GM10248 (cell line): ENCODE results near the gene FYB2.
A peak's percentile ranks its signal among the peaks of the same experiment; 100 is the strongest.
"Not testable (repeated sequence)": the region's sequence is repeated elsewhere in the genome, so short reads cannot be mapped to it uniquely, and the experiment has no call there.

ENCODE experiments used
- CTCF ChIA-PET: fragments of 300-600 bp; sonication (Branson Sonifier 250); formaldehyde crosslinking; extraction: SDS; loops from one replicate; lab custom pipeline; 2021; ENCODE audit warnings: antibody characterized with exemption; lab: Yijun Ruan, JAX
- POLR2A ChIA-PET: fragments of 350-650 bp; sonication (Branson Sonifier 250); formaldehyde crosslinking; extraction: SDS; loops from one replicate; lab custom pipeline; 2020; ENCODE audit warnings: antibody characterized with exemption; lab: Yijun Ruan, JAX
- DNase-seq: peaks from one replicate; pipeline ENCODE4 v3.0.0; 2012; ENCODE audit errors: extremely low spot score
- TF ChIP-seq, protein P1 (sequence below): IDR thresholded peaks from 2 replicates; pipeline ENCODE4 v1.5.1; 2012; ENCODE audit warnings: mild to moderate bottlenecking, low read depth; ENCODE audit errors: extremely low read depth, missing control alignments, control extremely low read depth

Gene FYB2

DNA sequence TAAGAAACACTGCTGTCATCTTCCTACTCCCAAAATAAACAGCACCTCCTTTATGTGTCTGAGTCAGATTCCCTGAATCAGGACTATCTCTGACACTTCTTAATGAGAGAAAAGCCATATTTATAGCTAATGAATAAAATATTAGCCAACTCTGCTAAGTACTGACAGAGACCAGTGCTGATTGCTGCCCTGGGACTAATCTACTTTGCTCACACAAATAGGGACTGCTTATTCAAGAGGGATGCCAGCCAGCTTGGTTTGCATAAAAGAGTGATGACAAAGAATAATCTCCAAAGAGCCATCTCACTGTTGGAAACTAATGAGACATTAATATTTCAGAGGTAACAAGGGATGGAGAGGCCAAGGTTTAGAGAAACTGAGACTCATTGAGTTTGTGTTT, 36.4 kb downstream of the FYB2 start:
- ChIA-PET POLR2A (no interaction called here), CTCF (interaction anchor here (0.7 to 1.1 kb wide), 3 partner anchors 9 to 18 kb away, joined by 3 to 5 read pairs (median 5); no protein-coding TSS in a partner anchor)
- no peak for DNase-seq
- TF ChIP-seq, protein P1, sequence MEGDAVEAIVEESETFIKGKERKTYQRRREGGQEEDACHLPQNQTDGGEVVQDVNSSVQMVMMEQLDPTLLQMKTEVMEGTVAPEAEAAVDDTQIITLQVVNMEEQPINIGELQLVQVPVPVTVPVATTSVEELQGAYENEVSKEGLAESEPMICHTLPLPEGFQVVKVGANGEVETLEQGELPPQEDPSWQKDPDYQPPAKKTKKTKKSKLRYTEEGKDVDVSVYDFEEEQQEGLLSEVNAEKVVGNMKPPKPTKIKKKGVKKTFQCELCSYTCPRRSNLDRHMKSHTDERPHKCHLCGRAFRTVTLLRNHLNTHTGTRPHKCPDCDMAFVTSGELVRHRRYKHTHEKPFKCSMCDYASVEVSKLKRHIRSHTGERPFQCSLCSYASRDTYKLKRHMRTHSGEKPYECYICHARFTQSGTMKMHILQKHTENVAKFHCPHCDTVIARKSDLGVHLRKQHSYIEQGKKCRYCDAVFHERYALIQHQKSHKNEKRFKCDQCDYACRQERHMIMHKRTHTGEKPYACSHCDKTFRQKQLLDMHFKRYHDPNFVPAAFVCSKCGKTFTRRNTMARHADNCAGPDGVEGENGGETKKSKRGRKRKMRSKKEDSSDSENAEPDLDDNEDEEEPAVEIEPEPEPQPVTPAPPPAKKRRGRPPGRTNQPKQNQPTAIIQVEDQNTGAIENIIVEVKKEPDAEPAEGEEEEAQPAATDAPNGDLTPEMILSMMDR: no peak

DNA sequence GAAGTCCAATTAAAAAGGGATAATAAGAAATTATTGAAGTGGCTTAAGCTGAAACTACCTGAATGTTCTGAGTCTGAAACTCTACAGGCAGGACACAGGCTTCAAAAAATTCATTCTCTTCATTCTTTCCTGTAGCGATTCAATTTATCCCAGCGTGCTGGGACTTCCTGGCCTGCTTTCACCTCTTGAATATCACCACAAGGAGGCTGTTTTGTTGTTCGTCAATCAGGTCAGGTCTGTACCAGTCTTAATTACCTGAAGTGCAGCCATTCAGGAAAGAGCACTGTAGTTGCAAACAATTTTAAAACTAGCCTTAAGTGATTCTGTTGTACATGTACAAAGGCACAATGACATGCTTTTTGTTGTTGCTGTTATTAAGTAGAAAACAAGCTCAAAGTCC, 38.4 kb downstream of the FYB2 start:
- ChIA-PET POLR2A (no interaction called here), CTCF (interaction anchor here (0.8 kb wide), 1 partner anchor 12 kb away, joined by 3 read pairs; no protein-coding TSS in a partner anchor)
- no peak for DNase-seq
- TF ChIP-seq, protein P1: no peak

DNA sequence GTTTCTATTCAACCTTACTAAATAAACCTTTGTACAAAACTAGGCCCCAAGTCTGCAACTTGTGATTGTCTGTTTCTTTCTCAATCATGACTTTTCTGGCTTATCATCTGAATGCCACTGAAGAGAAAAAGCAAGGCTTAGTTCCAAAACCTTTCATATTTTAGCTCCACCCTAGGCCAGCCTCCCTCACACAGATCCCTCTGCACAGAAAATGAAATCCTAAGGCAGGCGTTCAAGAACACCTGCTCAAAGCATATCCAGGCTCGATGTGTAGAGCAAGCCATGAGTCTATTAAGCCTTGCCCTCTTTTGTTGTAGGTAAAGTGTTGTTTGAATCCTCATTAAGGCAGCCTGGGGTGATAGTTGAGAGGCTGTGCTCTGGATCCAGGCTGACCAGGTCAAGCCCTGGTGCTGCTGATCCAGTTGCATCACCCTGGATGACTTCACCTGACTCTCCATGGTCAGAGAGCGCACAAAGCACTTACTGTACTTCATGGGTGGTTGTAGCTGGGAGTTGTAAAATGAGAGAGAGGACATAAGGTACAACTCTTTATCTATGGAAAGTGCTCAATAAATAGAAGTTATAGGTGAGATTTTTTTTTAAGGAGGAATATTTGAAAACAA, 39.0 kb downstream of the FYB2 start:
- ChIA-PET POLR2A (no interaction called here), CTCF (interaction anchor here (1.0 to 1.6 kb wide), 2 partner anchors 11 to 17 kb away, joined by 4 to 5 read pairs; no protein-coding TSS in a partner anchor)
- TF ChIP-seq, protein P1: no peak
- DNase-seq: no peak

DNA sequence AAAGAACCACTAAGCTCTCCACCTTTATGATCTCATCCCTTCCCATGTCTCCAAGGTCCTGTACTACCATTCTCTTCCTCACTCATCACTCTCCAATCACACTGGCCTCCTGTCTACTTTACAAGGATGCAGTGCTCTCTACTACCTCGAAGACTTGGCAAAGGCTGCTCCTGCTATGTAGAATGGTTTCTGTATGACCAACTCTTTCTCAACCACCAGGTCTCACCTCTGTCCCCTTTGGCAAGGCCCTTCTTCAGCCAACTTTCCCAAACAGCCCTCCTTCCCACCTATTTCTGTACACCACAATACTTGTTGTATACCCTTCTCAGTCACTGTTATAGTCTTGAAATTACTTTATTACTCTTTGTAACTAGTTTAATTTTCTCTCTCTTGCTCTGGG, 41.2 kb downstream of the FYB2 start:
- TF ChIP-seq, protein P1: no peak
- POLR2A ChIA-PET: no interaction called here
- no peak for DNase-seq
- CTCF ChIA-PET: interaction anchor here (2.2 kb wide), 1 partner anchor 13 kb away, joined by 4 read pairs; no protein-coding TSS in a partner anchor

DNA sequence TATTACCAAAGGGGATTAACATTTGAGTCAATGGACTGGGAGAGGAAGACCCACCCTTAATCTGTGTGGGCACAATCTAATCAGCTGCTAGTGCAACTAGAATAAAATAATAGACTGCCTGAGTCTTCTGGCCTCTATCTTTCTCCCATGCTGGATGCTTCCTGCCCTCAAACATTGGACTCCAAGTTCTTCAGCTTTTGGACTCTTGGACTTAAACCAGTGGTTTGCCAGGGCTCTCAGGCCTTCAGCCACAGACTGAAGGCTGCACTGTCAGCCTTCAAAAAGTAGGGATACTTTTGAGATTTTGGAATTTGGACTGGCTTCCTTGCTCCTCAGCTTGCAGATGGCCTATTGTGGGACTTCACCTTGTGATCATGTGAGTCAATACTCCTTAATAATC, 44.5 kb downstream of the FYB2 start:
- POLR2A ChIA-PET, DNase-seq: not testable (repeated sequence)
- CTCF ChIA-PET: interaction anchor here (1.0 to 1.2 kb wide), 3 partner anchors 9 to 29 kb away, joined by 3 to 5 read pairs (median 3); no protein-coding TSS in a partner anchor

DNA sequence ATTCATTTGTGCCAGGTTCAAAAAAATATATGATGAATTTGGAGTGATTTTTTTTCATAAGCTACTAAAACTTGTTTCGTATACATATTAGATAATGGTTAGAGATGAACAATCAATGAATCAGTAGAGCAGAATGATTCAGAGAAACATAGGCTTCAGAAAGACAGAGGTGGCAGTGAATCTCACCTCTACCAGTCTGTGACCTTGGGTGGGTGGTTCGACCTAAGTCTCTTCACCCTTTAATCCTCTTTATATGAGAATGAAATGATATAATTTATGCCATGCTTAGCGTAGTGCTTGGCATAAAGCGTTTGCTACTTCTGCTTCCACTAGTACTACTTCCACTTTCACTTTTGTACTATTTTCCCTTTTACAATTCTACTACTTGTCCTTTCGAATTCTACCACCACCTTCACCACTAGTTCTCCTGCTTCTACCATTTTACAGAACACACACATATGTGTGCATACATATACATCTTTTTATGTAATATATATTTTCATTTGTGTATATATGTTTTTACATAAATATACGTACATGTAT, 45.1 kb downstream of the FYB2 start:
- ChIA-PET POLR2A (no interaction called here), CTCF (interaction anchor here (1.6 kb wide), 1 partner anchor 21 kb away, joined by 4 read pairs; no protein-coding TSS in a partner anchor)
- DNase-seq: peak; percentile 11
- TF ChIP-seq, protein P1: no peak
